ENCODE results near the gene PIK3C3.
A peak's percentile ranks its signal among the peaks of the same experiment; 100 is the strongest.

- TF ChIP-seq POLR2A (IDR thresholded peaks at IDR 0.05): no peak
- TF ChIP-seq, protein P1, sequence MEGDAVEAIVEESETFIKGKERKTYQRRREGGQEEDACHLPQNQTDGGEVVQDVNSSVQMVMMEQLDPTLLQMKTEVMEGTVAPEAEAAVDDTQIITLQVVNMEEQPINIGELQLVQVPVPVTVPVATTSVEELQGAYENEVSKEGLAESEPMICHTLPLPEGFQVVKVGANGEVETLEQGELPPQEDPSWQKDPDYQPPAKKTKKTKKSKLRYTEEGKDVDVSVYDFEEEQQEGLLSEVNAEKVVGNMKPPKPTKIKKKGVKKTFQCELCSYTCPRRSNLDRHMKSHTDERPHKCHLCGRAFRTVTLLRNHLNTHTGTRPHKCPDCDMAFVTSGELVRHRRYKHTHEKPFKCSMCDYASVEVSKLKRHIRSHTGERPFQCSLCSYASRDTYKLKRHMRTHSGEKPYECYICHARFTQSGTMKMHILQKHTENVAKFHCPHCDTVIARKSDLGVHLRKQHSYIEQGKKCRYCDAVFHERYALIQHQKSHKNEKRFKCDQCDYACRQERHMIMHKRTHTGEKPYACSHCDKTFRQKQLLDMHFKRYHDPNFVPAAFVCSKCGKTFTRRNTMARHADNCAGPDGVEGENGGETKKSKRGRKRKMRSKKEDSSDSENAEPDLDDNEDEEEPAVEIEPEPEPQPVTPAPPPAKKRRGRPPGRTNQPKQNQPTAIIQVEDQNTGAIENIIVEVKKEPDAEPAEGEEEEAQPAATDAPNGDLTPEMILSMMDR (IDR thresholded peaks at IDR 0.05): peak in 4 of 6 experiments; percentile 11 to 38 (median 36)
These were observed 97.2 kb downstream of the PIK3C3 start for GRCh38 chr18:42052122-42052708.

All from adrenal gland (tissue), 5 donors.